GM23338 (cell line): ENCODE measurements around the gene AK4. TPM values are rescaled to one million over a fixed set of nuclear protein-coding genes. Genes with fewer than 3 reads are reported as not detected.

Source experiments
- ATAC-seq: fragments of 200-7000 bp; cut with Tn5 transposase; 3 replicates; pipeline ENCODE4 v1.9.1; 2020
- DNase-seq: peaks from one replicate; pipeline ENCODE4 v3.0.0-alpha.2; 2015; ENCODE audit warnings: low spot score
- H2AFZ ChIP-seq: fragments of 200-600 bp; sonication (generic); 2 replicates; pipeline ENCODE4 v1.8.0; 2016; ENCODE audit warnings: antibody characterized with exemption, mild to moderate bottlenecking, moderate library complexity
- H3F3A ChIP-seq: fragments of 200-600 bp; sonication (generic); replicated peaks from 2 replicates; pipeline ENCODE4 v1.8.0; 2017; ENCODE audit warnings: antibody characterized with exemption, mixed run types, low read depth
- H3K27ac ChIP-seq: fragments of 200-600 bp; sonication (generic); 2 replicates; pipeline ENCODE4 v1.6.1; 2016; ENCODE audit warnings: low read depth
- H3K27me3 ChIP-seq: fragments of 200-600 bp; sonication (generic); 2 replicates; pipeline ENCODE4 v1.8.0; 2016; ENCODE audit warnings: mild to moderate bottlenecking, mixed run types, moderate library complexity; ENCODE audit not compliant: insufficient read depth
- H3K36me3 ChIP-seq: fragments of 200-600 bp; sonication (generic); 2 replicates; pipeline ENCODE4 v1.8.0; 2016; ENCODE audit warnings: mild to moderate bottlenecking; ENCODE audit not compliant: insufficient read depth
- H3K4me1 ChIP-seq: fragments of 200-600 bp; sonication (generic); 2 replicates; pipeline ENCODE4 v1.8.0; 2016; ENCODE audit warnings: mild to moderate bottlenecking, moderate library complexity; ENCODE audit not compliant: insufficient read depth
- H3K4me2 ChIP-seq: fragments of 200-600 bp; sonication (generic); 2 replicates; pipeline ENCODE4 v1.7.1; 2017; ENCODE audit warnings: mixed run types
- H3K4me3 ChIP-seq: fragments of 200-600 bp; sonication (generic); 2 replicates; pipeline ENCODE4 v1.6.1; 2016; ENCODE audit warnings: mixed run types
- H3K79me2 ChIP-seq: fragments of 200-600 bp; sonication (generic); replicated peaks from 2 replicates; pipeline ENCODE4 v1.8.0; 2017; ENCODE audit warnings: mild to moderate bottlenecking; ENCODE audit not compliant: insufficient read depth
- H3K9me2 ChIP-seq: fragments of 200-600 bp; sonication (generic); 2 replicates; pipeline ENCODE4 v1.8.0; 2017; ENCODE audit not compliant: insufficient read depth
- H4K20me1 ChIP-seq: fragments of 200-600 bp; sonication (generic); replicated peaks from 2 replicates; pipeline ENCODE4 v1.8.0; 2017; ENCODE audit warnings: mild to moderate bottlenecking; ENCODE audit not compliant: insufficient read depth
- H3K27ac Mint-ChIP-seq: 2 replicates; pipeline ENCODE4 v1.8.0; 2020; ENCODE audit warnings: inconsistent platforms, mild to moderate bottlenecking, moderate library complexity, mixed read lengths
- H3K27me3 Mint-ChIP-seq: 3 replicates; pipeline ENCODE4 v1.8.0; 2022; ENCODE audit warnings: low read depth, mild to moderate bottlenecking, moderate library complexity, mixed read lengths, inconsistent platforms; ENCODE audit not compliant: insufficient read depth, poor library complexity
- H3K36me3 Mint-ChIP-seq: 3 replicates; pipeline ENCODE4 v1.8.0; 2021; ENCODE audit warnings: low read depth, mild to moderate bottlenecking, inconsistent platforms, moderate library complexity, mixed read lengths
- H3K4me1 Mint-ChIP-seq: 3 replicates; pipeline ENCODE4 v1.8.0; 2020; ENCODE audit warnings: mild to moderate bottlenecking, inconsistent platforms, mixed read lengths
- H3K4me3 Mint-ChIP-seq: 3 replicates; pipeline ENCODE4 v1.8.0; 2021; ENCODE audit warnings: moderate library complexity, mild to moderate bottlenecking, inconsistent platforms, mixed read lengths
- H3K9me3 Mint-ChIP-seq: 3 replicates; pipeline ENCODE4 v1.8.0; 2020; ENCODE audit warnings: moderate library complexity, mild to moderate bottlenecking, inconsistent platforms, mixed read lengths
- CREB1 ChIP-seq: fragments of 250-450 bp; sonication (Bioruptor Pico); IDR thresholded peaks from 2 replicates; pipeline ENCODE4 v1.5.0; 2020; ENCODE audit warnings: low read depth, mild to moderate bottlenecking, moderate library complexity
- EZH2 ChIP-seq: fragments of 200-600 bp; sonication (generic); IDR thresholded peaks from one replicate; pipeline ENCODE4 v1.8.0; 2017; ENCODE audit warnings: antibody characterized with exemption, mild to moderate bottlenecking, low read depth; ENCODE audit not compliant: unreplicated experiment
- EZH2phosphoT487 ChIP-seq: fragments of 200-600 bp; sonication (generic); IDR thresholded peaks from one replicate; pipeline ENCODE4 v1.8.1; 2018; ENCODE audit warnings: antibody characterized with exemption; ENCODE audit not compliant: unreplicated experiment
- JUNB ChIP-seq: IDR thresholded peaks from one replicate; pipeline ENCODE4 v1.6.1; 2016; ENCODE audit warnings: antibody characterized with exemption; ENCODE audit not compliant: unreplicated experiment
- NANOG ChIP-seq: IDR thresholded peaks from 2 replicates; pipeline ENCODE4 v1.6.1; 2016; ENCODE audit warnings: antibody characterized with exemption, borderline replicate concordance
- POLR2AphosphoS5 ChIP-seq: IDR thresholded peaks from 2 replicates; pipeline ENCODE4 v1.6.1; 2016; ENCODE audit warnings: antibody characterized with exemption, low read depth
- ZNF114 ChIP-seq: fragments of 250-450 bp; sonication (Bioruptor Pico); IDR thresholded peaks from 2 replicates; pipeline ENCODE4 v1.5.0; 2020; ENCODE audit warnings: mild to moderate bottlenecking, moderate library complexity
- ZNF331 ChIP-seq: fragments of 250-450 bp; sonication (Bioruptor Pico); IDR thresholded peaks from 2 replicates; pipeline ENCODE4 v1.5.0; 2020; ENCODE audit warnings: low read depth, mild to moderate bottlenecking, moderate library complexity
- polyA plus RNA-seq: library from polyadenylated mRNA; unstranded; fragments of >200 nt; fragmentation: Nextera tagmentation; extraction: Ambion mirVana; gene quantifications from 2 replicates; pipeline ENCODE4 v1.2.1, GENCODE V29; 2016
- total RNA-seq: library from RNA; depleted of rRNA; stranded (reverse); fragments of >200 nt; shearing (Covaris generic); gene quantifications from 2 replicates; pipeline ENCODE4 v1.2.3, GENCODE V29; 2014
- TF ChIP-seq, protein P1 (sequence below): IDR thresholded peaks from one replicate; pipeline ENCODE4 v1.6.1; 2018; ENCODE audit warnings: antibody characterized with exemption; ENCODE audit not compliant: unreplicated experiment

The AK4 gene
- total and polyA plus RNA-seq, 2 experiments from 2014 or later, result 123 to 127 TPM

DNA sequence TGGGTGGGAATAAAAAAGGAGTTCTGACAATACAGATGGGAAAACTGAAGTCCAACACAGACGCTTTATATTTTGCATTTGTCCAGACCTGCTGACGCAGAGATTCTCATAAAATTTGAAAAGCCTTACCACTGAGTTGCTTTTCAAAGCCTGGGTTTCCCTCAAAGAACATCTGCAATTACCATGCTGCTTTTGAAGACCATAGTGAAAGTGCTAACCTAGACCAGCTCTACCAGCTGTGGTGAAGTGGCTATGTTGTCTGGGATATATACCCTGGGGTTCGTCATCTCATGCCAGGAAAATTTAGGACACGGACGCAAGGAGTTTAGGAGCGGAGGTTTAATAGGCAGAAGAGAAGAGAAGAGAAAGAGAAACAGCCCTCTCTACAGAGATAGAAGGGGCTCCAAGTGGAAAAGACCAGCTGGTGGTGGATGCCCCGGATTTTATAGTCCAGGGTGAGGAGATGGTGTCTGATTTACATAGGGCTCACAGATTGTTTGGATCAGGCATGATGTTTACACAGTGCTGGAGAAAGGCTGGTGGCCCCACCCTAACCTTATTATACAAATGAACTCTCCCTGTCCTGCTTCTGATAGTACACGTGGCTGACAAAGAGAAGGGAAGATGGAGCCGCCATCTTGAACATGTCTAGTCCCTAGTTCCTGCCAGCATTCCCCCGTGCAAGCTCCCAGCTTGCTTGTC is 73.8 kb downstream of the AK4 start:
- Histone ChIP-seq H3K27me3 (no peaks in the 10 kb centered on the region), H3K27ac (no peak overlapping the region), H3F3A (0 out of 2 replicates have a peak, but pooled peaks cover 2% of the 10 kb centered on the region), H3K4me1 (peaks cover 6% of the 10 kb centered on the region), H3K4me3 (no peak overlapping the region), H3K9me2 (no peaks in the 10 kb centered on the region), H3K4me2 (no peak overlapping the region), H4K20me1 (no peaks in the 10 kb centered on the region; the same call in 1 of the 2 replicates), H2AFZ (no peak overlapping the region), H3K79me2 (no peaks in the 10 kb centered on the region; the same call in 1 of the 2 replicates), H3K36me3 (peaks cover 16% of the 10 kb centered on the region; the same call in 1 of the 2 replicates)
- H3K4me3 Mint-ChIP-seq, result no peak overlapping the region
- peaks cover 16% of the 10 kb centered on the region for H3K4me1 Mint-ChIP-seq
- TF ChIP-seq ZNF331 (no peak), POLR2AphosphoS5 (no peak), ZNF114 (CRISPR knock-in tag) (no peak), EZH2phosphoT487 (no peak), EZH2 (no peak)
- TF ChIP-seq, protein P1, sequence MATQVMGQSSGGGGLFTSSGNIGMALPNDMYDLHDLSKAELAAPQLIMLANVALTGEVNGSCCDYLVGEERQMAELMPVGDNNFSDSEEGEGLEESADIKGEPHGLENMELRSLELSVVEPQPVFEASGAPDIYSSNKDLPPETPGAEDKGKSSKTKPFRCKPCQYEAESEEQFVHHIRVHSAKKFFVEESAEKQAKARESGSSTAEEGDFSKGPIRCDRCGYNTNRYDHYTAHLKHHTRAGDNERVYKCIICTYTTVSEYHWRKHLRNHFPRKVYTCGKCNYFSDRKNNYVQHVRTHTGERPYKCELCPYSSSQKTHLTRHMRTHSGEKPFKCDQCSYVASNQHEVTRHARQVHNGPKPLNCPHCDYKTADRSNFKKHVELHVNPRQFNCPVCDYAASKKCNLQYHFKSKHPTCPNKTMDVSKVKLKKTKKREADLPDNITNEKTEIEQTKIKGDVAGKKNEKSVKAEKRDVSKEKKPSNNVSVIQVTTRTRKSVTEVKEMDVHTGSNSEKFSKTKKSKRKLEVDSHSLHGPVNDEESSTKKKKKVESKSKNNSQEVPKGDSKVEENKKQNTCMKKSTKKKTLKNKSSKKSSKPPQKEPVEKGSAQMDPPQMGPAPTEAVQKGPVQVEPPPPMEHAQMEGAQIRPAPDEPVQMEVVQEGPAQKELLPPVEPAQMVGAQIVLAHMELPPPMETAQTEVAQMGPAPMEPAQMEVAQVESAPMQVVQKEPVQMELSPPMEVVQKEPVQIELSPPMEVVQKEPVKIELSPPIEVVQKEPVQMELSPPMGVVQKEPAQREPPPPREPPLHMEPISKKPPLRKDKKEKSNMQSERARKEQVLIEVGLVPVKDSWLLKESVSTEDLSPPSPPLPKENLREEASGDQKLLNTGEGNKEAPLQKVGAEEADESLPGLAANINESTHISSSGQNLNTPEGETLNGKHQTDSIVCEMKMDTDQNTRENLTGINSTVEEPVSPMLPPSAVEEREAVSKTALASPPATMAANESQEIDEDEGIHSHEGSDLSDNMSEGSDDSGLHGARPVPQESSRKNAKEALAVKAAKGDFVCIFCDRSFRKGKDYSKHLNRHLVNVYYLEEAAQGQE, result no peak
- H3K36me3 Mint-ChIP-seq, result peaks cover 57% of the 10 kb centered on the region
- no peaks in the 10 kb centered on the region for H3K27me3 Mint-ChIP-seq
- H3K27ac Mint-ChIP-seq, result peak overlapping the region; percentile 8; the same call in 1 of the 2 replicates
- no peak for DNase-seq
- ATAC-seq, result no peak
- no peaks in the 10 kb centered on the region; the same call in 2 of the 3 replicates for H3K9me3 Mint-ChIP-seq

DNA sequence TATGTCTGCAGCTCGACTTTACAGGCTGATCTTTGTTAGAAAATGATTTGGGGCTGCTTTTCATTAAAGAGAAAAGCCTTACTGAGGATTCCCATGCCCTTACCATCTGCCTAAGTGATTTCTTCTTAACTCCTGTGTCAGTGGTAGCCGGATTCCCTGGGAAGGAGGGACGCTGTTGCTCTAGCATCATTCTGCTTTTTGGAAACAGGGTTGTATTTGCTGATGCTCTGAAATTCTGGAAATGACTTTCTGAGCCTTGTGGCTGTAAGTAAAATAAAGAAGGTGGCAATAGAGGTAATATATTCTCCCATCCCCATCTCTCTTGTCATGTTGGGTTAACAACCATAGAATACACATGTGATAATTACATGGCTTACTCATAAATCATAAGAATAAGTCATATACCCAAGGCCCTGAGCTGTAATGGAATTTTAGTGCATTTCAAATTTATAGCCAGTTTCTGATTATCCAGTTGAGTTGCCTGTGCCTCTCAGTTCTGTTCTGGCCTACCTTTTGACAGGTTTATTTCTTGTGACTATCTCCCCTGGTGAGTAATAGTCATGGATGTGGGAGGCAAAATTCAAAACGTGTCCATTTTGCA is 74.4 kb downstream of the AK4 start:
- Histone ChIP-seq H3K36me3 (peaks cover 16% of the 10 kb centered on the region; the same call in 1 of the 2 replicates), H3K27ac (no peak overlapping the region), H3K4me2 (no peak overlapping the region), H3F3A (no peaks in the 10 kb centered on the region), H3K4me3 (no peak overlapping the region), H4K20me1 (no peaks in the 10 kb centered on the region; the same call in 1 of the 2 replicates), H3K4me1 (0 out of 2 replicates have a peak, but pooled peaks cover 1% of the 10 kb centered on the region), H3K9me2 (no peaks in the 10 kb centered on the region), H2AFZ (no peak overlapping the region), H3K79me2 (no peaks in the 10 kb centered on the region; the same call in 1 of the 2 replicates), H3K27me3 (no peaks in the 10 kb centered on the region)
- H3K27ac Mint-ChIP-seq, result no peak overlapping the region
- peaks cover 9% of the 10 kb centered on the region; the same call in 2 of the 3 replicates for H3K4me1 Mint-ChIP-seq
- ATAC-seq (no peak), DNase-seq (no peak)
- no peaks in the 10 kb centered on the region for H3K9me3 Mint-ChIP-seq
- H3K36me3 Mint-ChIP-seq, result peaks cover 57% of the 10 kb centered on the region
- no peak overlapping the region for H3K4me3 Mint-ChIP-seq
- no peaks in the 10 kb centered on the region for H3K27me3 Mint-ChIP-seq
- TF ChIP-seq EZH2, result no peak
- TF ChIP-seq CREB1 (CRISPR knock-in tag), result no peak
- TF ChIP-seq, protein P1, result no peak
- no peak for TF ChIP-seq NANOG
- no peak for TF ChIP-seq JUNB
